Breast epithelium (tissue), 3 donors: ENCODE measurements around the gene NUBPL.

Experiments
- CTCF ChIP-seq, 3 donors: fragments of 450-650 bp; IDR thresholded peaks; one replicate each; pipeline ENCODE4 v1.5.1; 2016 to 2017; ENCODE audit warnings: antibody characterized with exemption in 3 of 3, mild to moderate bottlenecking in 3 of 3, moderate library complexity in 3 of 3
- POLR2A ChIP-seq: fragments of 450-650 bp; IDR thresholded peaks from one replicate; pipeline ENCODE4 v1.6.1; 2016; ENCODE audit warnings: antibody characterized with exemption, mild to moderate bottlenecking, moderate library complexity
- POLR2AphosphoS5 ChIP-seq, 3 donors: sonication (generic); formaldehyde crosslinking; IDR thresholded peaks; one replicate each; pipeline ENCODE4 v1.6.1; 2017; ENCODE audit warnings: antibody characterized with exemption in 3 of 3

GRCh38 chr14:31828946-31829868 lies 268.0 kb downstream of the NUBPL start:
- TF ChIP-seq CTCF (IDR thresholded peaks at IDR 0.05) (no peak), POLR2AphosphoS5 (IDR thresholded peaks at IDR 0.05) (no peak), POLR2A (no peak)
